ENCODE results near the gene ADGRD1.
A peak's percentile ranks its signal among the peaks of the same experiment; 100 is the strongest.

Gene ADGRD1

GRCh38 chr12:130952171-130952954 lies 1.3 kb upstream of the ADGRD1 start:
- TF ChIP-seq GATA3 (IDR thresholded peaks at IDR 0.05; ENCODE audit: low read depth, low read length) = peak; percentile 74; the same call in 1 of the 2 replicates
- TF ChIP-seq GATA2 (IDR thresholded peaks at IDR 0.05; ENCODE audit: low read depth, low read length) = peak; percentile 95

- no peak for TF ChIP-seq GATA3 (IDR thresholded peaks at IDR 0.05; ENCODE audit: low read depth, low read length)
- TF ChIP-seq GATA2 (IDR thresholded peaks at IDR 0.05; ENCODE audit: low read depth, low read length) = no peak
These were observed 781 bp downstream of the ADGRD1 start for GRCh38 chr12:130954544-130954831.

GRCh38 chr12:130955238-130955816 lies 1.6 kb downstream of the ADGRD1 start:
- no peak for TF ChIP-seq GATA3 (IDR thresholded peaks at IDR 0.05; ENCODE audit: low read depth, low read length)
- no peak for TF ChIP-seq GATA2 (IDR thresholded peaks at IDR 0.05; ENCODE audit: low read depth, low read length)

GRCh38 chr12:130956009-130956408 lies 2.3 kb downstream of the ADGRD1 start:
- TF ChIP-seq GATA2 (IDR thresholded peaks at IDR 0.05; ENCODE audit: low read depth, low read length) = no peak
- no peak for TF ChIP-seq GATA3 (IDR thresholded peaks at IDR 0.05; ENCODE audit: low read depth, low read length)

- TF ChIP-seq GATA2 (IDR thresholded peaks at IDR 0.05; ENCODE audit: low read depth, low read length) (no peak), GATA3 (IDR thresholded peaks at IDR 0.05; ENCODE audit: low read depth, low read length) (no peak)
These were observed 3.0 kb downstream of the ADGRD1 start for GRCh38 chr12:130956456-130957303.

- TF ChIP-seq GATA2 (IDR thresholded peaks at IDR 0.05; ENCODE audit: low read depth, low read length) = no peak
These were observed 3.6 kb downstream of the ADGRD1 start for GRCh38 chr12:130957304-130957621.

GRCh38 chr12:130958557-130959140 lies 4.9 kb downstream of the ADGRD1 start:
- TF ChIP-seq GATA3 (IDR thresholded peaks at IDR 0.05; ENCODE audit: low read depth, low read length) (no peak), GATA2 (IDR thresholded peaks at IDR 0.05; ENCODE audit: low read depth, low read length) (no peak)

- no peak for TF ChIP-seq GATA2 (IDR thresholded peaks at IDR 0.05; ENCODE audit: low read depth, low read length)
- no peak for TF ChIP-seq GATA3 (IDR thresholded peaks at IDR 0.05; ENCODE audit: low read depth, low read length)
These were observed 5.9 kb downstream of the ADGRD1 start for GRCh38 chr12:130959632-130960031.

GRCh38 chr12:130960058-130960457 lies 6.4 kb downstream of the ADGRD1 start:
- TF ChIP-seq GATA2 (IDR thresholded peaks at IDR 0.05; ENCODE audit: low read depth, low read length) (no peak), GATA3 (IDR thresholded peaks at IDR 0.05; ENCODE audit: low read depth, low read length) (no peak)

- no peak for TF ChIP-seq GATA3 (IDR thresholded peaks at IDR 0.05; ENCODE audit: low read depth, low read length)
- no peak for TF ChIP-seq GATA2 (IDR thresholded peaks at IDR 0.05; ENCODE audit: low read depth, low read length)
These were observed 7.1 kb downstream of the ADGRD1 start for GRCh38 chr12:130960787-130961186.

GRCh38 chr12:130961921-130962451 lies 8.3 kb downstream of the ADGRD1 start:
- TF ChIP-seq GATA2 (IDR thresholded peaks at IDR 0.05; ENCODE audit: low read depth, low read length) (no peak), GATA3 (IDR thresholded peaks at IDR 0.05; ENCODE audit: low read depth, low read length) (no peak)

GRCh38 chr12:130965214-130965613 lies 11.5 kb downstream of the ADGRD1 start:
- TF ChIP-seq GATA2 (IDR thresholded peaks at IDR 0.05; ENCODE audit: low read depth, low read length) (no peak), GATA3 (IDR thresholded peaks at IDR 0.05; ENCODE audit: low read depth, low read length) (no peak)

- TF ChIP-seq GATA3 (IDR thresholded peaks at IDR 0.05; ENCODE audit: low read depth, low read length) (no peak), GATA2 (IDR thresholded peaks at IDR 0.05; ENCODE audit: low read depth, low read length) (no peak)
These were observed 12.0 kb downstream of the ADGRD1 start for GRCh38 chr12:130965668-130966067.

GRCh38 chr12:130966443-130967030 lies 12.8 kb downstream of the ADGRD1 start:
- TF ChIP-seq GATA2 (IDR thresholded peaks at IDR 0.05; ENCODE audit: low read depth, low read length) = no peak
- TF ChIP-seq GATA3 (IDR thresholded peaks at IDR 0.05; ENCODE audit: low read depth, low read length) = no peak

Data from SH-SY5Y (cell line).